ENCODE results near the gene FAM136A. TPM values are rescaled to one million over a fixed set of nuclear protein-coding genes. Genes with fewer than 3 reads are reported as not detected.

Gene FAM136A
- total RNA-seq, 1 experiment from 2014 or later, result 77.7 TPM

GRCh38 chr2:70312560-70312959 lies 10.7 kb upstream of the FAM136A start:
- Histone ChIP-seq H3K36me3 (ENCODE audit: insufficient read depth, low read length, poor library complexity, severe bottlenecking) (no peaks in the 10 kb centered on the region), H3K4me1 (ENCODE audit: insufficient read depth, low read length, poor library complexity, severe bottlenecking) (no peaks in the 10 kb centered on the region), H3K27me3 (replicated peaks; ENCODE audit: insufficient read depth, low read depth, low read length, poor library complexity) (no peaks in the 10 kb centered on the region), H3K27ac (ENCODE audit: low read depth, low read length, poor library complexity, severe bottlenecking) (no peak overlapping the region), H3K4me3 (ENCODE audit: low read depth, low read length, poor library complexity, severe bottlenecking) (no peak overlapping the region), H3K9me3 (ENCODE audit: low read depth, low read length, poor library complexity, severe bottlenecking) (no peaks in the 10 kb centered on the region)
- TF ChIP-seq, protein P1, sequence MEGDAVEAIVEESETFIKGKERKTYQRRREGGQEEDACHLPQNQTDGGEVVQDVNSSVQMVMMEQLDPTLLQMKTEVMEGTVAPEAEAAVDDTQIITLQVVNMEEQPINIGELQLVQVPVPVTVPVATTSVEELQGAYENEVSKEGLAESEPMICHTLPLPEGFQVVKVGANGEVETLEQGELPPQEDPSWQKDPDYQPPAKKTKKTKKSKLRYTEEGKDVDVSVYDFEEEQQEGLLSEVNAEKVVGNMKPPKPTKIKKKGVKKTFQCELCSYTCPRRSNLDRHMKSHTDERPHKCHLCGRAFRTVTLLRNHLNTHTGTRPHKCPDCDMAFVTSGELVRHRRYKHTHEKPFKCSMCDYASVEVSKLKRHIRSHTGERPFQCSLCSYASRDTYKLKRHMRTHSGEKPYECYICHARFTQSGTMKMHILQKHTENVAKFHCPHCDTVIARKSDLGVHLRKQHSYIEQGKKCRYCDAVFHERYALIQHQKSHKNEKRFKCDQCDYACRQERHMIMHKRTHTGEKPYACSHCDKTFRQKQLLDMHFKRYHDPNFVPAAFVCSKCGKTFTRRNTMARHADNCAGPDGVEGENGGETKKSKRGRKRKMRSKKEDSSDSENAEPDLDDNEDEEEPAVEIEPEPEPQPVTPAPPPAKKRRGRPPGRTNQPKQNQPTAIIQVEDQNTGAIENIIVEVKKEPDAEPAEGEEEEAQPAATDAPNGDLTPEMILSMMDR (conservative IDR thresholded peaks at IDR 0.05; ENCODE audit: low read depth, low read length), result no peak
- no peak for TF ChIP-seq EZH2 (IDR thresholded peaks at IDR 0.05; ENCODE audit: borderline replicate concordance, low read depth, low read length, poor library complexity, severe bottlenecking)
- POLR2A ChIA-PET (ENCODE audit: low non-redundant PET), result no interaction called here
- CTCF ChIA-PET, result no interaction called here
- intact Hi-C loops (cut with micrococcal nuclease; ENCODE audit: unreplicated experiment), result no loop called here
- no TSS peak for BruUV-seq (replicated peaks)
- no peak for DNase-seq (ENCODE audit: low spot score)

DNA sequence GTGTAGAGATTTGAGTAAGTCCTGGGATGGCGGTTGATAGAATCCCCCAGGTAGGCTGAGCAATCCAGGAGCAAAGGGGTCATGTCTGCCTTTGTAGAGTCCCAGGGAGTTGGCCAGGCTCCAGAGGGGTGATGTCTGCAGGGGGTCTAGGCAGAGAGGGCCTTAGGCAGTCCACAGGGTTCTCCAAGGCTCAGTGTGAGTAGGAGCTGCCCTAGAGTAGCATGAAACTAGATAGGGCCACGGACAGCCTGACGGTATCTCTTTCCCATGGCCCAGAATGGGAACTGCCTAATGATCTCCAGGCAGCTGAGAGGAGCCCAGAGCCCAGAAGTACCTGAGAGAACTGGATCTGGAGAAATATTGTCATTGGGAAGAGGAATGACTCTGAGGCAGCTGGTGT lies 9.0 kb upstream of the FAM136A start:
- BruUV-seq (replicated peaks), result no TSS peak
- H3K27ac ChIP-seq (ENCODE audit: low read depth, low read length, poor library complexity, severe bottlenecking), result no peak overlapping the region
- no peak overlapping the region for H3K4me3 ChIP-seq (ENCODE audit: low read depth, low read length, poor library complexity, severe bottlenecking)
- ChIA-PET CTCF (interaction anchor here (1.2 kb wide), 1 partner anchor 307 kb away, joined by 3 read pairs; no protein-coding TSS in a partner anchor), POLR2A (ENCODE audit: low non-redundant PET) (no interaction called here)
- TF ChIP-seq EZH2 (IDR thresholded peaks at IDR 0.05; ENCODE audit: borderline replicate concordance, low read depth, low read length, poor library complexity, severe bottlenecking), result no peak
- TF ChIP-seq, protein P1 (conservative IDR thresholded peaks at IDR 0.05; ENCODE audit: low read depth, low read length), result no peak
- H3K9me3 ChIP-seq (ENCODE audit: low read depth, low read length, poor library complexity, severe bottlenecking), result no peaks in the 10 kb centered on the region
- H3K36me3 ChIP-seq (ENCODE audit: insufficient read depth, low read length, poor library complexity, severe bottlenecking), result no peaks in the 10 kb centered on the region
- H3K4me1 ChIP-seq (ENCODE audit: insufficient read depth, low read length, poor library complexity, severe bottlenecking), result no peaks in the 10 kb centered on the region
- intact Hi-C loops (cut with micrococcal nuclease; ENCODE audit: unreplicated experiment), result no loop called here
- no peaks in the 10 kb centered on the region for H3K27me3 ChIP-seq (replicated peaks; ENCODE audit: insufficient read depth, low read depth, low read length, poor library complexity)
- no peak for DNase-seq (ENCODE audit: low spot score)

GRCh38 chr2:70305531-70305930 lies 3.7 kb upstream of the FAM136A start:
- TF ChIP-seq, protein P1 (conservative IDR thresholded peaks at IDR 0.05; ENCODE audit: low read depth, low read length), result no peak
- no peak for TF ChIP-seq EZH2 (IDR thresholded peaks at IDR 0.05; ENCODE audit: borderline replicate concordance, low read depth, low read length, poor library complexity, severe bottlenecking)
- intact Hi-C loops (cut with micrococcal nuclease; ENCODE audit: unreplicated experiment), result loop anchor here (2.0 to 10.0 kb wide), 2 partner anchors 311 to 479 kb away; no protein-coding TSS in a partner anchor
- DNase-seq (ENCODE audit: low spot score), result no peak
- no TSS peak for BruUV-seq (replicated peaks)
- Histone ChIP-seq H3K27me3 (replicated peaks; ENCODE audit: insufficient read depth, low read depth, low read length, poor library complexity) (no peaks in the 10 kb centered on the region), H3K27ac (ENCODE audit: low read depth, low read length, poor library complexity, severe bottlenecking) (no peak overlapping the region), H3K36me3 (ENCODE audit: insufficient read depth, low read length, poor library complexity, severe bottlenecking) (peaks cover 2% of the 10 kb centered on the region), H3K4me1 (ENCODE audit: insufficient read depth, low read length, poor library complexity, severe bottlenecking) (peaks cover 13% of the 10 kb centered on the region), H3K4me3 (ENCODE audit: low read depth, low read length, poor library complexity, severe bottlenecking) (no peak overlapping the region), H3K9me3 (ENCODE audit: low read depth, low read length, poor library complexity, severe bottlenecking) (no peaks in the 10 kb centered on the region)
- CTCF ChIA-PET, result interaction anchor here (2.1 kb wide), 1 partner anchor 313 kb away, joined by 45 read pairs; no protein-coding TSS in a partner anchor
- POLR2A ChIA-PET (ENCODE audit: low non-redundant PET), result no interaction called here

Data from A673 (cell line).